SK-N-SH treated with all-trans-retinoic acid at 6 μM for 48 hours (cell line): ENCODE data around the gene COL23A1.

ENCODE experiments used
- ARNTL ChIP-seq: fragments of 450-650 bp; formaldehyde crosslinking; IDR thresholded peaks from 2 replicates; pipeline ENCODE4 v1.5.0; 2020; ENCODE audit warnings: low read depth, mild to moderate bottlenecking, moderate library complexity, borderline replicate concordance
- BACH2 ChIP-seq: fragments of 250-450 bp; sonication (Bioruptor Pico); IDR thresholded peaks from 2 replicates; pipeline ENCODE4 v1.9.0; 2021; ENCODE audit warnings: mild to moderate bottlenecking, borderline replicate concordance
- CSDC2 ChIP-seq: fragments of 250-450 bp; sonication (Bioruptor Pico); IDR thresholded peaks from 2 replicates; pipeline ENCODE4 v1.5.0; 2020; ENCODE audit warnings: mild to moderate bottlenecking, moderate library complexity
- ESRRG ChIP-seq: fragments of 250-450 bp; sonication (Bioruptor Pico); IDR thresholded peaks from 2 replicates; pipeline ENCODE4 v1.6.1; 2021; ENCODE audit warnings: mild to moderate bottlenecking
- PPARA ChIP-seq: fragments of 250-450 bp; sonication (Bioruptor Pico); IDR thresholded peaks from 2 replicates; pipeline ENCODE4 v1.5.0; 2020; ENCODE audit warnings: mild to moderate bottlenecking, borderline replicate concordance
- SNAI2 ChIP-seq: fragments of 250-450 bp; sonication (Bioruptor Pico); IDR thresholded peaks from 2 replicates; pipeline ENCODE4 v1.5.0; 2020; ENCODE audit warnings: mild to moderate bottlenecking, moderate library complexity
- ZNF8 ChIP-seq: fragments of 450-650 bp; formaldehyde crosslinking; IDR thresholded peaks from 2 replicates; pipeline ENCODE4 v1.5.0; 2020; ENCODE audit warnings: mild to moderate bottlenecking, moderate library complexity
- TF ChIP-seq, protein P1 (sequence below): fragments of 250-450 bp; sonication (Bioruptor Pico); IDR thresholded peaks from 2 replicates; pipeline ENCODE4 v1.5.1; 2020; ENCODE audit warnings: low read depth, mild to moderate bottlenecking, moderate library complexity
- TF ChIP-seq, protein P2 (sequence below): fragments of 250-450 bp; sonication (Bioruptor Pico); IDR thresholded peaks from 2 replicates; pipeline ENCODE4 v1.8.0; 2020; ENCODE audit warnings: mild to moderate bottlenecking, moderate library complexity, borderline replicate concordance

- no peak for TF ChIP-seq PPARA (CRISPR knock-in tag)
- no peak for TF ChIP-seq SNAI2 (CRISPR knock-in tag)
- no peak for TF ChIP-seq CSDC2
- TF ChIP-seq, protein P1, sequence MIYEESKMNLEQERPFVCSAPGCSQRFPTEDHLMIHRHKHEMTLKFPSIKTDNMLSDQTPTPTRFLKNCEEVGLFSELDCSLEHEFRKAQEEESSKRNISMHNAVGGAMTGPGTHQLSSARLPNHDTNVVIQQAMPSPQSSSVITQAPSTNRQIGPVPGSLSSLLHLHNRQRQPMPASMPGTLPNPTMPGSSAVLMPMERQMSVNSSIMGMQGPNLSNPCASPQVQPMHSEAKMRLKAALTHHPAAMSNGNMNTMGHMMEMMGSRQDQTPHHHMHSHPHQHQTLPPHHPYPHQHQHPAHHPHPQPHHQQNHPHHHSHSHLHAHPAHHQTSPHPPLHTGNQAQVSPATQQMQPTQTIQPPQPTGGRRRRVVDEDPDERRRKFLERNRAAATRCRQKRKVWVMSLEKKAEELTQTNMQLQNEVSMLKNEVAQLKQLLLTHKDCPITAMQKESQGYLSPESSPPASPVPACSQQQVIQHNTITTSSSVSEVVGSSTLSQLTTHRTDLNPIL (CRISPR knock-in tag), result no peak
- no peak for TF ChIP-seq ESRRG
- no peak for TF ChIP-seq BACH2 (CRISPR knock-in tag)
- TF ChIP-seq ZNF8 (CRISPR knock-in tag), result no peak
- TF ChIP-seq ARNTL (CRISPR knock-in tag), result no peak
- TF ChIP-seq, protein P2, sequence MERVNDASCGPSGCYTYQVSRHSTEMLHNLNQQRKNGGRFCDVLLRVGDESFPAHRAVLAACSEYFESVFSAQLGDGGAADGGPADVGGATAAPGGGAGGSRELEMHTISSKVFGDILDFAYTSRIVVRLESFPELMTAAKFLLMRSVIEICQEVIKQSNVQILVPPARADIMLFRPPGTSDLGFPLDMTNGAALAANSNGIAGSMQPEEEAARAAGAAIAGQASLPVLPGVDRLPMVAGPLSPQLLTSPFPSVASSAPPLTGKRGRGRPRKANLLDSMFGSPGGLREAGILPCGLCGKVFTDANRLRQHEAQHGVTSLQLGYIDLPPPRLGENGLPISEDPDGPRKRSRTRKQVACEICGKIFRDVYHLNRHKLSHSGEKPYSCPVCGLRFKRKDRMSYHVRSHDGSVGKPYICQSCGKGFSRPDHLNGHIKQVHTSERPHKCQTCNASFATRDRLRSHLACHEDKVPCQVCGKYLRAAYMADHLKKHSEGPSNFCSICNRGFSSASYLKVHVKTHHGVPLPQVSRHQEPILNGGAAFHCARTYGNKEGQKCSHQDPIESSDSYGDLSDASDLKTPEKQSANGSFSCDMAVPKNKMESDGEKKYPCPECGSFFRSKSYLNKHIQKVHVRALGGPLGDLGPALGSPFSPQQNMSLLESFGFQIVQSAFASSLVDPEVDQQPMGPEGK (CRISPR knock-in tag), result no peak
Measured at GRCh38 chr5:178472138-178472537, 118.1 kb downstream of the COL23A1 start.
